Dedifferentiated amniotic fluid mesenchymal stem cell (primary cell): Measurements from ENCODE around the gene IGFBP6.
"Not testable (repeated sequence)": the region's sequence is repeated elsewhere in the genome, so short reads cannot be mapped to it uniquely, and the experiment has no call there.

Experiments used
- DNase-seq: peaks from one replicate; pipeline ENCODE4 v3.0.0-alpha.2; 2016; ENCODE audit errors: extremely low spot score

IGFBP6 gene

GRCh38 chr12:53070877-53071492, 26.5 kb upstream of the IGFBP6 start:
- DNase-seq, result no peak

DNA sequence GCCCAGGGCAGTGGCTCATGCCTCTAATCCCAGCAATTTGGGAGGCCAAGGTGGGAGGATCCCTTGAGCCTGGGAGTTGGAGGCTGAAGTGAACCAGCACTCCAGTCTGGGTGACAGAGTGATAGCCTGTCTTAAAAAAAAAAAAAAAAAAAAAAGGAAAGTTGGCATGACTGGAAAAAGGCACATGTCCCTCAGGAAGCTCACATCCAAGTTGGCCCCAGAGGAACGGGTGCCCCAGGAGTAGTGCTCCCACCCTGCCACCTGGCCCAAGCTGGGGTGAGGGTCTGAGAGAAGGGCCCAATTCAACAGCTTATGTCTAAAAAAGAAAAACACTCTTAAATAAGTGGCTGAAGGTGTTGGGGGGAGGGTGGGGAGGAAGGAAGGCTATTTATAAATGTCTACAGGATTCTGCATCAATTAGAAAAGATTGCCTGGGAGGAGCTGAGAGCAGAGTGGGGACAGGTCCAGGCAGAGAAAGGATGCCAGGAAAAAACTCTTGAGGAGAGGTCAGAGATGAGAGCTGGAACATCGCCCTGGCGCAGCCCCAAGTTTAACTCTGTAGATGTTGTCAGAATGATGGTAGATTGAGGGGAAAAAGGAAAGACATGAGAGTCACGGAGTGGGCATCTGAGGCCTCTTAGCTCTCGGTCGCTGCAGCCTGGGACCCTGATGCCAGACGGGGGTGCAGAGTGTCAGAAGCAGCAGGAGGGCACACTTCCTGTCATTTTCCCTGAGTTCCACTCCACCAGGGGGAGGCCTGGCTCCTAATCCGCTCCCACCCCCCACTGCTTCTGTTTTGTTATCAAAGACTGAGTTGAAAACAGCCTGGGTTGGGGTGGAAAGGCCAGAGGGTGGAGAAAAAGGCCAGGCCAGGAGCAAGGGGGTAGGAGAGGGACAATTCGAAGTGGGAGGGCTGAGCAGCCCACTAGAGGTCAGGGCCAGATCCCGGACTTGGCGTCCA, 25.6 kb upstream of the IGFBP6 start:
- no peak for DNase-seq

- no peak for DNase-seq
Measured at GRCh38 chr12:53073881-53074280, 23.6 kb upstream of the IGFBP6 start.

GRCh38 chr12:53074283-53074998, 23.0 kb upstream of the IGFBP6 start:
- no peak for DNase-seq

DNA sequence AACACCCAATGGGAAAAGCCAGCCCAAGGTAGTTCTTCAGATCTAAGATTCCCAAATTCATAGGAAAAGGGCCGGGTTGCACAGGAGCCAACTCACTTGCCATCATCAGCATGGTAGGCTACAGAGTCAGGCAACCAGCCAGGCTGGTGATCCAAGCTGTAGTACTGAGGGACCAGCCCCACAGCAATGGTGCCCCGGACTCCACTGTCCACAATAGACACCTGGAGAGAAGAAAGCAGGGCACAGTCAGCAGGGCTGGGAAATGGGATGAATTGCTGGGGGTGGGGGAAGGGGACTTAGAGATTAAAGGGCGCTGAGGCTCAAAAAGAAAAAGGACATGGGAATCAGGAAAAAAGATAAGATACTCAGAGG, 22.5 kb upstream of the IGFBP6 start:
- no peak for DNase-seq

- DNase-seq, result no peak
Measured at GRCh38 chr12:53076461-53076860, 21.0 kb upstream of the IGFBP6 start.

DNA sequence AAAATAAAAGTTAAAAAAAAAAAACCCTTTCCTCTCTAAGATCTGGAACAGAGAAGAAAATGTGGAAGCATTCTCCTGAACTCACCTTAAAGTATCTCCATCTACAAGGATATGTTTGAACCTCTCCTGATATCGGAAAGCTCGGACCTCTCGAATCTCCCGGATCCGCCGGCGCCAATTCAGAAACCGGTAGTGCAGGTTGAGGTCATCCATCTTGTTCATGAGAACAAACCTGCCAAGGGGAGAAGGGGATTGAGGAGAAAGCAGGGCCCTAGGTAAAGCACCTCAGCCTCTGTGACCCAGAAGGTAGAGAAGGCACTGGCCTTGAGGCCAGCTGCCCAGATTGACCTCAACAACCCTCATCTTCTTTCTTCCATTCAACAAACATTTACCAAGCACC, 20.4 kb upstream of the IGFBP6 start:
- DNase-seq, result no peak

DNA sequence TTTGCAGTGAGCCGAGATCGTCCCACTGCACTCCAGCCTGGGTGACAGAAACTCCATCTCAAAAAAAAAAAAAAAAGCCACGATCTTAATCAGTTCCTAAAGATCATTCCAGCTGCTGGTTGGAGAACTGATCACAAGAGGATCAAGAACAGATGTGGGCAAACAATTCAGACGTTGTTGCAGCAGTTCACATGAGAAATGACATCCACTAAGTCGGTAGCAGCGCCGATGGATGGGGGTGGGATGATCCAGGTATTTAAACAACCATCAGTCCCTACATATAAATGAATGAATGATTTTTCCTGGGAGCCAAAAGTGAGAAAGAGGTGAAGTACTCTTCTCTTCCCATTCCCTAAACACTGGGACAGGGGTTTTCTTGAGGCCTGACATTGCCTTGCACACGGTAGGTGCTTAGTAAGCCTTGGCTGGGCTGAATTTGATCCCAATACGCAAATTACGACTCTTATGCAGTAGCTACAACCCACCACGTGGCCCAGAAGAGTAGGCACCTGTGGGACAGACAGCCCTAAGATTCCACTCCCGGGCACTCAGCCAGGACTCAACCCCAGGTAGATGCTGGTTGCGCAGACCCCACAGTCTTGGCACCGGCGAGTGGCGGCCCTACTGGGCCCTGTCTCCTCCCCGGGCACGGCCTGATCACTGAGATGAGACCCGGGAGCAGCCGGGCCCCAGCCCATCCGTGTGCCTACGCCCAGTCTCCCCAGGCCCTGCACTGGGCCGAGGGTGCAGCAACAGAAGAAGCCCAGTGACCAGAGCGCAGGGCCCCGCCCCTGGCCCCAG, 18.8 kb upstream of the IGFBP6 start:
- no peak for DNase-seq

- DNase-seq, result peak; percentile 96
Measured at GRCh38 chr12:53079226-53080117, 18.0 kb upstream of the IGFBP6 start, which contains the start of gene SPRYD3. Gene SPRYD3, minus strand, starts transcription at chr12:53079390. Its CDS starts 57 bp downstream, at chr12:53079333.

- no peak for DNase-seq
Measured at GRCh38 chr12:53082637-53083175, 14.8 kb upstream of the IGFBP6 start.

DNA sequence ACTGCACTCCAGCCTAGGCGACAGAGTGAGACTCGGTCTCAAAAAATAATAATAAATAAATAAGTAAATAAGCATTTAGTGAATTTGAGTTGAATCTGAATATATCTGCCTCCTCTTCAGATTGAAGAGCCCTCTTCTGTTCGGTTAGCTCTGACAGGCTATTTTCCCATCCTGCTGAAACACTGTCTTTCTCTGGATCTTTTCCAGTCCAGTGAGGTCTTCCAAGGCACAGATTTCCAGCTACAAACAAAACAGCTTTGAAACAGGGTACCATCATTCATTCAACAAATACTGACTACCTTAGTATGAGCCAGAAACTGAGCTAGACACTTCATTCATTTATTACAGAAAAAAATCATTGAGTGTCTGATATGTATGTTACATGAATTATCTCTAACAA, 11.1 kb upstream of the IGFBP6 start:
- no peak for DNase-seq

GRCh38 chr12:53090105-53090504, 7.4 kb upstream of the IGFBP6 start:
- DNase-seq, result no peak

DNA sequence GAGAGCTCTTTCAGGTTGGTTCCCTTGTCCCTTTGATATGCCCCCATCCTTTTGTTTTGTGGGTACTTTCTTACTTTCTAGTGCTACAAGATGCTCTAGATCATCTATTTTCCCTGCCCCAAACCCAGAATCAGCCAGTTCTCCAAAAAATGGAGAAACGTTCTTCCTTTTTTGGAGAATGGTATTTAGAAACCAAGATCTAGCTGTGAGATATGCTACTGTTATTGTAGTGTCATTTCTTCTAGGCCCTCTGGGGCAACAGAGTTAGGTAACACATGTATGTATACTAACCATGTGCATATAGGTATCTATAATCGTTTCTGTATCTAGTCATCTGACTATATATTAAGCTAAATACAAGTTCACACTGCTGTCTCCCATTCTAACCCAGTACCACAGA, 6.9 kb upstream of the IGFBP6 start:
- no peak for DNase-seq

DNA sequence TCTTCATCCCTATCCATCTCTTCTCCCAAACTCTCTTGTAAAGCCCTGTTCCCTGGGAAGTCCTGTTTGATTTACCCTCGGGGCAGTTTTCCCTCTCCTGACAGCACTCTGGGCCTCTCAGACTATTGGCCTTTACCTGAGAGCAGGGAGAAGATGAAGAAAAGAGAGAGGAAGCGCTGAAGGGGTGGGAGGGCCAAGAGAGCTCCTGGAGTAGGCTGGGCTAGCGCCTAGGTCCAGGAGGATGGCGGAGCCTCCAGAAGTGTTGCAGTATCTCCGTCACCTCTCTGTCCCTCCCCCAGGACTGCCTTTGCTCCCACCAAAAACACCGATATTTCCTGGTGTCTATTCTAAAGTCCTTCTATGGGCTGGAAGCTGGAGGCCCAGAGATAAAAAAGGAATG, 5.7 kb upstream of the IGFBP6 start:
- DNase-seq, result no peak

GRCh38 chr12:53093777-53094393, 3.6 kb upstream of the IGFBP6 start:
- no peak for DNase-seq

DNA sequence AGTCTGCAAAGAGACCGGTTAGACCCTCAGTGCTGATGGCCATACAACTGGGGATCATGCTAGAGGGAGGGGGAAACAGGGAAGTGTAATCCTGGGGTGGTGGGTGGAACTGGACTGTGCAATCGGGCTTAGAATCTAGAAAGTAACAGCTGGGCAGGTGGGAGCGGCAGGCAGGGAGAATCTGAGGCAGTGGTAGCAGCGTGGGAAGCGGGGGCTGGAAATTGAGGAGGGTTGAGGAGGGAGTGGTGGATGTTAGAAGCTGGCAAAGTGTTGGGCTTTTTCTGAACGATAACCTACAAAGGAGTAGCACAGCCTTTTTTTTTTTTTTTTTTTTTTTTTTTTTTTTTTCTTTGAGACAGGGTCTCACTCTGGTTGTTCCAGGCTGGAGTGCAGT, 3.1 kb upstream of the IGFBP6 start:
- no peak for DNase-seq

DNA sequence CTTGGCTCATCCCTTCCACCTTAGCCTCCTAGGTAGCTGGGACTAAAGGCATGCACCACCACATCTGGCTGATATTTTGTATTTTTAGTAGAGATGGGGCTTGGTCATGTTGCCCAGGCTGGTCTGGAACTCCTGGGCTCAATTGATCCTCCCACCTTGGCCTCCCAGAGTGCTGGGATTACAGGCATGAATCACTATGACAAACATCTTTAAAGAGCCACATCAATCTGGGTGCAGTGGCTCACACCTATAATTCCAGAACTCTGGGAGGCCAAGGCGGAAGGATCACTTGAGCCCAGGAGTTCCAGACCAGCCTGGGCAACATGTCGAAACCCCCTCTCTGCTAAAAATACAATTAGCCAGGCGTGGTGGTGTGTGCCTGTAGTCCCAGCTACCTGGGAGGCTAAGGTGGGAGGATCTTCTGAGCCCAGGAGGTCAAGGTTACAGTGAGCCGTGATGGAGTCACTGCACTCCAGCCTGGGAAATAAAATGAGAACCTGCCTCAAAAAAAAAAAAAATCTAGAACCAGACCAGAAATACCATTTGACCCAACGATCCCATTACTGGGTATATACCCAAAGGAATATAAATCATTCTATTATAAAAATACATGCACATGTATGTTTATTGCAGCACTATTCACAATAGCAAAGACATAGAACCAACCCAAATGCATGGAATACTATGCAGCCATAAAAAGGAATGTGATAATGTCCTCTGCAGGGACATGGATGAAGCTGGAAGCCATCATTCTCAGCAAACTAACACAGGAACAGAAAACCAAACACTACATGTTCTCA, 2.5 kb upstream of the IGFBP6 start:
- DNase-seq, result not testable (repeated sequence)

DNA sequence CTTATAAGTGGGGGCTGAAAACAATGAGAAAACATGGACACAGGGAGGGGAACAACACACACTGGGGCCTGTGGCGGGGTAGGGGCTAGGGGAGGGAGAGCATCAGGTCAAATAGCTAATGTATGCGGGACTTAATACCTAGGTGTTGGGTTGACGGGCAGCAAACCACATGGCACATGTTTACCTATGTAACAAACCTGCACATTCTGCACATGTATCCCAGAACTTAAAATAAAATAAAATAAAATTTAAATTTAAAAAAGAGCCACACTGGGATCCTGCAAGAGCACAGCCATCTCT, 1.9 kb upstream of the IGFBP6 start:
- not testable (repeated sequence) for DNase-seq

DNA sequence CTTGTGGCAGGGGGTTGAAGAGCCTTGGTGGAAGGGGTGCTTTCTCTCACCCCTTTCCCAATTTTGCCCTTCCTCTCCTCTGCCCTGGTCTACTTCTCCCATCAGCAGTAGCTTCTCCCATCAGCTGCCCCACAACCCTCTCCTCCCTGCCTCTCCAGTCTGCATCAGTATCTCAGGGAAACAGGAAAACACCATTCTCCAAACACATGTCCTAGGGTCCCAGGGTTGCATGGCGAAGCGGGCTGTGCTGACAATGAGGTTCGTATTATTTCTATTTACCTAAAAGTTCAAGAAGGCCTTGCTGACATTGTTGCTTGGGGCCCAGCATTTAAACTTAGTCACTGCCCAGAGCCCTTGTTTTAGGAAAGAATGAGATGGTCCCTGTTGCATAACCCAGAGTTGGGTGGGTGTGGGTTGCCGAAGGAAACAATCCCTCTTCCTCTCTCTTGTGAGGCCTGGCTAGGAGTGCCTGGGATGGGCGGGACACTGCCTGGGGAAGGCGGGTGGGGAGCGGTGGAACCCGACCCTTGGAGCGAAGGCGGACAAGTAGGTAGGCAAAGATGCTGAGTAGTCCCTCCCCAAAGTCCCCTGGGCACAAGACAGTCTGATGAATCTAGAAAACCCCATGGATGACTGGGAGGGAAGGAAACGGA, 1.3 kb upstream of the IGFBP6 start:
- peak; percentile 86 for DNase-seq
